Right renal cortex interstitium (tissue), 3 donors: Measurements from ENCODE around the gene CCDC157. TPM values are rescaled to one million over a fixed set of nuclear protein-coding genes. Genes with fewer than 3 reads are reported as not detected.

Experiments
- DNase-seq, 3 donors: peaks; one replicate each; pipeline ENCODE4 v3.0.0-alpha.2; 2013; ENCODE audit warnings: low read depth in 3 of 3, low spot score in 2 of 3
- polyA plus RNA-seq, 3 donors: library from polyadenylated mRNA; unstranded; fragments of 120-200 nt; gene quantifications; one replicate each; pipeline ENCODE4 v1.2.1, GENCODE V29; 2013; ENCODE audit not compliant: insufficient read length in 3 of 3

Gene CCDC157
- polyA plus RNA-seq, 3 donors: 4.1 to 5.4 (median 5.4) TPM

- no peak for DNase-seq
These were observed 5.6 kb upstream of the CCDC157 start for GRCh38 chr22:30351226-30351625.

GRCh38 chr22:30354644-30355043 is 2.2 kb upstream of the CCDC157 start:
- no peak for DNase-seq

- DNase-seq: peak in 1 of 3 donors; percentile 29
These were observed 396 bp downstream of the CCDC157 start for GRCh38 chr22:30357236-30357570.

DNA sequence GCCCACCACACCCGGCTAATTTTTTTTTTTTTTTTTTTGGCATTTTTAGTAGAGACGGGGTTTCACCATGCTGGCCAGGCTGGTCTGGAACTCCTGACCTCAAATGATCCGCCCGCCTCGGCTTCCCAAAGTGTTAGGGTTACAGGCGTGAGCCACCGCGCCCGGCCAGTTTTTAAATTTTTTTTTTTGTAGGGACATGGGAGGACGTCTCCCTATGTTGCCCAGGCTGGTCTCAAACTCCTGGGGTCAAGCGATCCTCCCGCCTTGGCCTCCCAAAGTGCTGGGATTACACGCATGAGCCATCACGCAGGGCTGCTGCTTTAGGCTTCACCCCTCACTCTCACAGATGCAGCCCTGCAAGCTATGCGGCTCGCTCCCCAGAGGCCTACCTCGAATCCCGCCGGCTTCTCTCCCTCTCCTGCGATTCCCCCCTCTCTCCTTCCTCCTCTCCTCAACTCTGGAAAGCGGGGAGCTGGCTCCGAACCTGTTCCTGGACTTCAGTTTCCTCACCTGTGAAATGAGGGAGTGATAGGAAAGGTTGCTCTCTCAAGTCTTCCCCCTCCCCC is 926 bp downstream of the CCDC157 start:
- DNase-seq: no peak

DNA sequence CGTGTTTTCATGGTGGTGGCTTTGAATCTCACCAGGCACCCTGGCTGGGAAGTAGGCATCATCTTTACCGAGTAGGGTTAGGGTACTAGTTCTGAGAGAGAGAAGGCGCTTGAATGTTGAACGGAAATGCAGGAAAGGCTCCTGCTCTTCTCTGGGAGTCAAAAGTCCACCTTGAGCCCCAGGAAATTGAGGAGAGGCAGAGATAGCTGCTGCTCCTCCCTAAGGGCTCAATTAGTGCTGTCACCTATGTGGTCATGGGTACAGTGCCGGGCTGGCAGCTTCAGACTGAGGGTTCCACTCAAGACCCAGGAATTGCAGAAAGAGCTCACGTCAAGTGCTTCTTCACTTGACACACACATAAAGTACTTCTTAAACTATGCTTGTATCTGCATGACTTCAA is 1.7 kb downstream of the CCDC157 start:
- DNase-seq: no peak

DNA sequence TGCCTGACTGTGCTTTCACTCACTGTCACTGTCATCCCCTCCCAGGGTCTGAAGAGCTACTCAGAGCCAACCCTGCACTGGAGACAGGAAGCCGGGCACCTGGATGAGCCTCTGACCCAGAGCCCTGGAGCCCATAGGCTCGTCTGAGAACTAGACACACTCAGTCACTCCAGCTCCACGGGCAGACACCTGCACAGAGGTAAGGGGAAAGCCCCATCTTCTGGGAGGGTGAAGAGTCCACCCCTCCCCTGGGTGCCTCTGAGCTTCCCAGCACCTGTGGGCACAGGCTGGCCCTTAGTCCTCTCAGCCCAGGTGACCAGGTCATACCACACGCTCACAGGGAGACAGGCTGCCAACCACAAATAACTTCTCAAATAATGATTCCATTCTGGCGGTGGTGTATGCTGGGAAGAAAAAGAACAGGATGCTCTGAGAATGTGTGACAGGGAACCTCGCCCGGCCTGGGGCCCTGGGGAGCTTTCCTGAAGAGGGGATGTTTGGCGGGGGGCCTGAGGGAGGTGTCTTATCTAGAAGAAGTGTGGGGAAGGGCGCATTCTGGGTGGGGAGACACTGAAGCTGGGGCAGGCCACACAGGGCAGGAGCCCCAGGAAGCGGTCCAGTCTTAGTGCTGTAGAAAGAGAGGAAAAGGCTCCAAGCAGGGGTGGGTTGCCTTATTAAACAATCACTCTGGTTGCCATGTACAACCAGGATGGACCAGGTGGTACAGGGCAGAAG is 5.3 kb downstream of the CCDC157 start:
- no peak for DNase-seq

- DNase-seq: no peak
These were observed 6.0 kb downstream of the CCDC157 start for GRCh38 chr22:30362651-30363281.

- no peak for DNase-seq
These were observed 9.1 kb downstream of the CCDC157 start for GRCh38 chr22:30365891-30366290.

- DNase-seq: no peak
These were observed 11.6 kb downstream of the CCDC157 start for GRCh38 chr22:30368420-30368819.

DNA sequence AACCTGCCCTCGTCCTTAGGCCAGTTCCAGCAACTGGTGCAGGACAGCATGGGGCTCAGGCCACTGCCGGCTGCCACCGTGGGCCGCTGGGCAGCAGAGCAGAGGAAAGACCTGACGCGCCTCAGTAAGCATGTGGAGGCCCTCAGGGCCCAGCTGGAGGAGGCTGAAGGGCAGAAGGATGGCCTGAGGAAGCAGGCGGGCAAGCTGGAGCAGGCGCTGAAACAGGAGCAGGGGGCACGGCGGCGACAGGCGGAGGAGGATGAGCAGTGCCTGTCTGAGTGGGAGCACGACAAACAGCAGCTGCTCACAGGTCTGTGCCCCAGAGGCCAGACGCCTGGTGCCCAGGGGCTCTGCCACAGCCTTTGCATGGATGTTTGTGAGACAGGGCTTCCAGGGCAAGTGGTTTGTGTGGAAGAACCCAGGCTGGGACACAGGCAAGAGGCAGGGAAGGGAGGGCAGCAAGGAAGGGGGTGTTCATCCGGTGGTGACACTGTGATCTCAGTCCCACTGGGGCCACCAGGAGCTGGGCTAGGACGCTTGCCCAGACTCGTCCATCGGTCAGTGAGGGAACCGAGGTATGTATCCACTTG is 13.9 kb downstream of the CCDC157 start:
- peak in 1 of 3 donors; percentile 44 for DNase-seq

DNA sequence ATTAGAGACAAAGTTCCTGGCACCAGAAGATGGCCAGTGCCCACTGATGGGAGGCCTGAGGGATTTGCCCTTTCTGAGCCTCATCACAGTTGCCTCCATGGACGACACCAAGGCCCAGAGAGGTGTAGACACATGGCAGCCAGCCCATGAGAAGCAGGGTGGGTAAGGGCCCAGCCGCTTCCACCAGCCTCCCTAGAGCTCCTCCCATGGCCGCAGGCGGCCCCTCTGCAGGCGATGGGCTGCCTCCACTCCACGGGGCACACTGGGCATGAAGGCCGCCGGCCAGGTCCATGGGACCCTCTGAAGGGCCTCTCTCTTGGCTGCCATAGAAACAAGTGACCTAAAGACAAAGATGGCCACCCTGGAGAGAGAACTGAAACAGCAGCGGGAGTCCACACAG is 14.5 kb downstream of the CCDC157 start:
- no peak for DNase-seq

GRCh38 chr22:30371981-30372380 is 15.2 kb downstream of the CCDC157 start:
- no peak for DNase-seq

DNA sequence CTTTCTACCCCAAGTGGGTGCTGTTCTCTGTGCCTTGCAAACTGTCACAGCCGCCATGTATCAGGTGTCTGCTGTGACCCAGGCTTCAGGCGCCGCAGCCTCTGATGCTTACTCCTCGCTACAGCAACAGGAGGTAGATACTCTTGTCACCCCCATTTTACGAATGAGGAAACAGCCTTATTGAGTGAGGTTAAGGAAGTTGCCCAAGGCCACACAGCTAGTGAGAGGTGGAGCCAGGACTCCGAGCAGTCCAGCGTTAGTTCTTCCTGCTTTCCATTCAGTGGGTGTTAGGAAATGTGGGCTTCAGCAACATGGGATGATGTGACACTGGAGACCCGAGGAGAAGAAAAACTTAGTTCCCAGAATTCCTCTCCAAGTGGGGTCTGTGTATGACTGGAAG is 16.1 kb downstream of the CCDC157 start:
- no peak for DNase-seq

GRCh38 chr22:30373331-30374325 is 16.8 kb downstream of the CCDC157 start:
- no peak for DNase-seq

GRCh38 chr22:30375312-30375849 is 18.6 kb downstream of the CCDC157 start:
- DNase-seq: no peak

- DNase-seq: no peak
These were observed 23.2 kb downstream of the CCDC157 start for GRCh38 chr22:30380011-30380410.

- DNase-seq: no peak
These were observed 24.5 kb downstream of the CCDC157 start for GRCh38 chr22:30381264-30381663.

DNA sequence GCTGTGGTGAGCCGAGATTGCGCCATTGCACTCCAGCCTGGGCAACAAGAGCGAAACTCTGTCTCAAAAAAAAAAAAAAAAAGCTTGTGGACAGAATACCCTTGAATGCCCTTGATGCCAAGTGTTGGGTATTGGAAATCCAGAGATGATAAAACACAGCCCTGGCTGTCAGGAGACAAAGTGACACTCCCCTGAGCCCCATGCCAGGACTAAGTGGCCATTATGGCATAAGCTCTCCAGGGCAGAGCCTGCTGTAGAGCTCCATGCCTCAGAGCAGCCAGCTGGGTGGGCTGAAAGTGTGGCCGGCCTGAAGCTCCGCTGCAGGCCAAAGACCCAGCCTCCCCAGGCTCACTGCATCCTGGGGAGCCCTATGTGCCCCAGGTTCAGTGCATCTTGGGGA is 25.5 kb downstream of the CCDC157 start:
- no peak for DNase-seq

DNA sequence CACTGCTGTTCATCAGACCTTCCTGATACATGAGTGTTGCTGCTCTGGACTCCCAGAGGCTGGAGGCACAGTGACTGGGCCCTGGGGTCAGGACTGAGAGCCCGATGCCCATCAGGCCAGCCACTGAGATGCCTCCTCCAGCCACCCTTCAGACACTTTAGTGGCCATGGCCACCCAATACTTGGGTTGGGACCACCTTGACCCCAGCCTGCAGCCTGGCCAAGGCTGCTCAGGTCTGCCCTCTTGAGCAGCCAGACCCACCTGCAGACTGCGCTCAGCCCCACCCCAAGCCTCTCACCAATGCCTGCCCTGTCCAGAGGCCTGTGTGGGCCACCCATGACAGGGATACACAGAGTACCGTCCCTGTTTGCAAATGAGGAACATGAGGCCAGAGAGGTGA is 26.3 kb downstream of the CCDC157 start:
- no peak for DNase-seq

DNA sequence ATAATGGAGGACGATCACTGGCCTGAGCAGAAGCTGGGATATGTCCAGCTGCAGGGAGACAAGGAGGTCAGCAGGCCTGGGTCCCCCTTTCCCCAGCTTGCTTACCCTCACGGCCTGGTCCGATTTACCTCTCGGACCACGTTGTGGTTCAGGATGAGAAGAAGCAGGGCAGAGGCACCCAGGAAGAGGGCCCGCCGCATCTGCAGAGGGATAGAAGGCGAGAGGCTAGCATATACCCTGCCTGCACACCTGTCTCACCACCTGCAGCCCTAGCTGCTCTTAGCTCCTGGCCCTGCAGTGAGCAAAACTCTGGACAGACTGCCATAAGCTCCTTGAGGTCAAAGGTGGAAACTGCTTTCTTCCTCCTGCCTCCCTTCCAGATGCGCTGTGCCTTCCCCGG is 29.1 kb downstream of the CCDC157 start:
- no peak for DNase-seq

- DNase-seq: no peak
These were observed 29.8 kb downstream of the CCDC157 start for GRCh38 chr22:30386608-30386959.
